ENCODE measurements around the gene LPCAT4. TPM values are rescaled to one million over a fixed set of nuclear protein-coding genes. Genes with fewer than 3 reads are reported as not detected.
"Not testable (repeated sequence)": the region's sequence is repeated elsewhere in the genome, so short reads cannot be mapped to it uniquely, and the experiment has no call there.

LPCAT4 gene
- total RNA-seq, 1 donor from 2014 or later: 80.6 TPM

DNA sequence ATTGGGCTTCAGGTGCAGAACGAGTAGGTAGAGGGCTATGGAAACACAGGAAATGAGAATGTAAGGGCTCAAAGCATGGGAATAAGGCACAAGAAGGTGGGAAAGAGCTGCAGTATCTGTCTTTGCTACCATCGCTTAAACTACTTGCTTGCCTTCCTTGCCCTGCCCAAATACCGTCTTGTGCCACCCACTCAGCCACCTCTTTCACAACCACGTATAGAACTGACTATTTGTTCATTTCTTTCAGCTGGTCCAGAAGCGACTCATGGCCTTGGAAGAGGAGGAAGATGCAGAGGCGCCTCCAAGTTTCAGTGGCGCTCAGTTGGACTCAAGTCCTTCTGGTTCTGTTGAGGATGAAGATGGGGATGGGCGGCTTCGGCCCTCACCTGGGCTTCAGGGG lies 11.8 kb downstream of the LPCAT4 start:
- TF ChIP-seq, protein P1, sequence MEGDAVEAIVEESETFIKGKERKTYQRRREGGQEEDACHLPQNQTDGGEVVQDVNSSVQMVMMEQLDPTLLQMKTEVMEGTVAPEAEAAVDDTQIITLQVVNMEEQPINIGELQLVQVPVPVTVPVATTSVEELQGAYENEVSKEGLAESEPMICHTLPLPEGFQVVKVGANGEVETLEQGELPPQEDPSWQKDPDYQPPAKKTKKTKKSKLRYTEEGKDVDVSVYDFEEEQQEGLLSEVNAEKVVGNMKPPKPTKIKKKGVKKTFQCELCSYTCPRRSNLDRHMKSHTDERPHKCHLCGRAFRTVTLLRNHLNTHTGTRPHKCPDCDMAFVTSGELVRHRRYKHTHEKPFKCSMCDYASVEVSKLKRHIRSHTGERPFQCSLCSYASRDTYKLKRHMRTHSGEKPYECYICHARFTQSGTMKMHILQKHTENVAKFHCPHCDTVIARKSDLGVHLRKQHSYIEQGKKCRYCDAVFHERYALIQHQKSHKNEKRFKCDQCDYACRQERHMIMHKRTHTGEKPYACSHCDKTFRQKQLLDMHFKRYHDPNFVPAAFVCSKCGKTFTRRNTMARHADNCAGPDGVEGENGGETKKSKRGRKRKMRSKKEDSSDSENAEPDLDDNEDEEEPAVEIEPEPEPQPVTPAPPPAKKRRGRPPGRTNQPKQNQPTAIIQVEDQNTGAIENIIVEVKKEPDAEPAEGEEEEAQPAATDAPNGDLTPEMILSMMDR (IDR thresholded peaks at IDR 0.05; ENCODE audit: borderline replicate concordance): no peak
- peaks cover 37% of the 10 kb centered on the region for H3K36me3 ChIP-seq

DNA sequence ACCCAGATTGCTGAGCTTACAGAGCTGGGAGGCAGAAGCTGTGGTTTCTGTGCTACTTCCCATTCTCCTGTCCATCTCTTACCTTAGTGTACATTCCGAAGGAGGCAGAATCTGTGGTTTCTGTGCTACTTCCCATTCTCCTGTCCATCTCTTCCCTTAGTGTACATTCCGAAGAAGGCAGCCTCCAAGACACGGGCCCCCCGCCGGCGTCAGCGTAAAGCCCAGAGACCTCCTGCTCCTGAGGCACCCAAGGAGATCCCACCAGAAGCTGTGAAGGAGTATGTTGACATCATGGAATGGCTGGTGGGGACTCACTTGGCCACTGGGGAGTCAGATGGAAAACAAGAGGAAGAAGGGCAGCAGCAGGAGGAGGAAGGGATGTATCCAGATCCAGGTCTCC lies 12.7 kb downstream of the LPCAT4 start:
- Histone ChIP-seq H3K36me3 (peaks cover 27% of the 10 kb centered on the region), H3K4me3 (no peak overlapping the region), H3K9me3 (replicated peaks) (no peaks in the 10 kb centered on the region), H3K4me1 (no peaks in the 10 kb centered on the region), H3K27ac (replicated peaks) (no peak overlapping the region), H3K27me3 (ENCODE audit: low read depth) (no peaks in the 10 kb centered on the region)
- DNase-seq: no peak
- intact Hi-C loops (cut with micrococcal nuclease): no loop called here
- TF ChIP-seq, protein P1 (IDR thresholded peaks at IDR 0.05; ENCODE audit: borderline replicate concordance): no peak

More for the DNA sequence above, 11.8 kb downstream of the LPCAT4 start:
- DNase-seq: no peak
- intact Hi-C loops (cut with micrococcal nuclease): no loop called here
- Histone ChIP-seq H3K27ac (replicated peaks) (no peak overlapping the region), H3K27me3 (ENCODE audit: low read depth) (no peaks in the 10 kb centered on the region), H3K4me1 (no peaks in the 10 kb centered on the region), H3K4me3 (no peak overlapping the region), H3K9me3 (replicated peaks) (no peaks in the 10 kb centered on the region)

DNA sequence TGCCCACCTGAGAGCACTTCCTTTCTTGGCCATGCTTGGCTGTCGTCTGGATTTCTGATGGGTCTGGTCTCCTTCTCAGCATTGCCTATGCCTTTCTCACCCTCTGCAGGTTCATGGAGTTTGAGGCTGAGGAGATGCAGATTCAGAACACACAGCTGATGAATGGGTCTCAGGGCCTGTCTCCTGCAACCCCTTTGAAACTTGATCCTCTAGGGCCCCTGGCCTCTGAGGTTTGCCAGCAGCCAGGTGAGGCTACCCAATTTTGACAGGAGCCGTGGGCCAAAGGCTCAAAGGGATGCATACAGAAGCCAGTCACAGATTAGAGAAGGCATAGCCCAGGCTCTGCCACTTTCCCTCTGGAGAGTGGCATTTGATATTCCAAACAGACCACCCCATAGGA lies 13.4 kb downstream of the LPCAT4 start:
- Histone ChIP-seq H3K9me3 (replicated peaks) (no peaks in the 10 kb centered on the region), H3K27me3 (ENCODE audit: low read depth) (no peaks in the 10 kb centered on the region), H3K4me1 (no peaks in the 10 kb centered on the region), H3K4me3 (no peak overlapping the region), H3K36me3 (peaks cover 21% of the 10 kb centered on the region), H3K27ac (replicated peaks) (no peak overlapping the region)
- DNase-seq: no peak
- TF ChIP-seq, protein P1 (IDR thresholded peaks at IDR 0.05; ENCODE audit: borderline replicate concordance): no peak
- intact Hi-C loops (cut with micrococcal nuclease): no loop called here

DNA sequence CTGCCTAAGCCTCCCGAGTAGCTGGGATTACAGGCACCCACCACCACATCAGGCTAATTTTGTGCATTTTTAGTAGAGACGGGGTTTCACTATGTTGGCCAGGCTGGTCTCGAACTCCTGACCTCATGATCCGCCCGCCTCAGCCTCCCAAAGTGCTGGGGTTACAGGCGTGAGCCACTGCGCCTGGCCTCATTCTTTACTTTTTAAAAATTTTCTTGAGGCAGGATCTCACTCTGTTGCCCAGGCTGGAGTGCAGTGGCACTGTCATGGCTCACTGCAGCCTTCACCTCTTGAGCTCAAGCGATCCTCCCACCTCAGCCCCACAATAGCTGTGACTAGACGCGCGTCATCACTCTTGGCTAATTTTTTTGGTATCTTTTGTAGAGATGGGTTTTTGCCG lies 14.0 kb downstream of the LPCAT4 start:
- intact Hi-C loops (cut with micrococcal nuclease); H3K27ac ChIP-seq (replicated peaks); H3K4me3 ChIP-seq; H3K27me3 ChIP-seq (ENCODE audit: low read depth); H3K4me1 ChIP-seq; H3K9me3 ChIP-seq (replicated peaks); DNase-seq: not testable (repeated sequence)
- peaks cover 14% of the 10 kb centered on the region for H3K36me3 ChIP-seq

DNA sequence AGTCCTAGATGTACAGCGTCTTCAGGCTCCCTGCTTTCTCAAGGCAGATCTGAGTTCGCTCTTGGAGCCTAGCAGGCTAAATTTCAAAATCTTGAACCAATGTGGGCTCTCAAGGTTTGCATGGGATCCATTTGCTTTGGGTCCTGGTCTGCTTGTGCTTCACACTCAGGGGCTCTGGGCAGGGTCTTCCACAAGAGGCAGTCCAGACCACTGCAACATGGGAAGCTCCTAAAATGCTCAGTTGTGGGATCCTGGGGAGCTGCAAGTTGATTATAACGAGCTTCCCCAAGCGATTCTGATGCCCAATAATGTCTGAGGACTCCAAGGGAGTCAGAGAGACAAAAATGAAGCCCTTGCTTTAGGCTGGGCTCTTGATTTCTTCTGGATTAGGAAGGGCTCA lies 17.2 kb downstream of the LPCAT4 start:
- no peak for DNase-seq
- Histone ChIP-seq H3K27ac (replicated peaks) (no peak overlapping the region), H3K4me1 (no peaks in the 10 kb centered on the region), H3K27me3 (ENCODE audit: low read depth) (no peaks in the 10 kb centered on the region), H3K4me3 (no peak overlapping the region), H3K36me3 (no peaks in the 10 kb centered on the region), H3K9me3 (replicated peaks) (no peaks in the 10 kb centered on the region)
- TF ChIP-seq, protein P1 (IDR thresholded peaks at IDR 0.05; ENCODE audit: borderline replicate concordance): no peak
- intact Hi-C loops (cut with micrococcal nuclease): no loop called here

DNA sequence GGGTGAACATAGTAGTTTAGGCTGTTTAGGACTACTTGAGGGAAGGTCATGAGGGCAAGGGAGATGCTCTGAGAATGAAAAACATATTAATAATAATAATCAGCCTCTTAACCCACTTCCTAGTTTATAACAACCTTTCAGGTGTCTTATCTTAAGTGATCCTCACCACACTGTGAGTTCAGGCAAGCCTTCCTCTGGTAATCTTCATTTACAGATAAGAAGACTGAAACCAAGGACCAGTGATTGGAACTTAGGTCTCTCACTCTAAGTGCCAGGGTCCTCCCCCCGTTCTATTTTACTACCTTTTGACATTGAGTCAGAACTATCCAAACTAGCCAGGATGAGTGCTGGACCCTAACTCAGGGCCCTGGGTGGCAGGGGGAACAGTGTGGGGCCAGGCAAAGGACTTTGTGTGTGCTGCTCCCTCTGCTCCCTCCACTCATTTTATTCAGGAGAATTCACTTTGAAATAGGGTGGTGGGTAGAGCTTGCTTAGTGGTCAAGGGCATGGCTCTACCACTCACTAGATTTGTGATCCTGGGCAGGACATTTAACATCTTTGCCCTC lies 18.2 kb downstream of the LPCAT4 start:
- no peaks in the 10 kb centered on the region for H3K4me1 ChIP-seq
- no peak for DNase-seq
- no peak overlapping the region for H3K27ac ChIP-seq (replicated peaks)
- no peaks in the 10 kb centered on the region for H3K36me3 ChIP-seq
- TF ChIP-seq, protein P1 (IDR thresholded peaks at IDR 0.05; ENCODE audit: borderline replicate concordance): no peak
- intact Hi-C loops (cut with micrococcal nuclease): no loop called here
- H3K27me3 ChIP-seq (ENCODE audit: low read depth): no peaks in the 10 kb centered on the region
- H3K4me3 ChIP-seq: no peak overlapping the region
- H3K9me3 ChIP-seq (replicated peaks): no peaks in the 10 kb centered on the region
